GM23338 (cell line): ENCODE data around the gene ITCH. TPM values are rescaled to one million over a fixed set of nuclear protein-coding genes. Genes with fewer than 3 reads are reported as not detected.

ENCODE experiments used
- ATAC-seq: fragments of 200-7000 bp; cut with Tn5 transposase; 3 replicates; pipeline ENCODE4 v1.9.1; 2020
- DNase-seq: peaks from one replicate; pipeline ENCODE4 v3.0.0-alpha.2; 2015; ENCODE audit warnings: low spot score
- H2AFZ ChIP-seq: fragments of 200-600 bp; sonication (generic); 2 replicates; pipeline ENCODE4 v1.8.0; 2016; ENCODE audit warnings: antibody characterized with exemption, mild to moderate bottlenecking, moderate library complexity
- H3F3A ChIP-seq: fragments of 200-600 bp; sonication (generic); replicated peaks from 2 replicates; pipeline ENCODE4 v1.8.0; 2017; ENCODE audit warnings: antibody characterized with exemption, mixed run types, low read depth
- H3K27ac ChIP-seq: fragments of 200-600 bp; sonication (generic); 2 replicates; pipeline ENCODE4 v1.6.1; 2016; ENCODE audit warnings: low read depth
- H3K27me3 ChIP-seq: fragments of 200-600 bp; sonication (generic); 2 replicates; pipeline ENCODE4 v1.8.0; 2016; ENCODE audit warnings: mild to moderate bottlenecking, mixed run types, moderate library complexity; ENCODE audit not compliant: insufficient read depth
- H3K36me3 ChIP-seq: fragments of 200-600 bp; sonication (generic); 2 replicates; pipeline ENCODE4 v1.8.0; 2016; ENCODE audit warnings: mild to moderate bottlenecking; ENCODE audit not compliant: insufficient read depth
- H3K4me1 ChIP-seq: fragments of 200-600 bp; sonication (generic); 2 replicates; pipeline ENCODE4 v1.8.0; 2016; ENCODE audit warnings: mild to moderate bottlenecking, moderate library complexity; ENCODE audit not compliant: insufficient read depth
- H3K4me2 ChIP-seq: fragments of 200-600 bp; sonication (generic); 2 replicates; pipeline ENCODE4 v1.7.1; 2017; ENCODE audit warnings: mixed run types
- H3K4me3 ChIP-seq: fragments of 200-600 bp; sonication (generic); 2 replicates; pipeline ENCODE4 v1.6.1; 2016; ENCODE audit warnings: mixed run types
- H3K79me2 ChIP-seq: fragments of 200-600 bp; sonication (generic); replicated peaks from 2 replicates; pipeline ENCODE4 v1.8.0; 2017; ENCODE audit warnings: mild to moderate bottlenecking; ENCODE audit not compliant: insufficient read depth
- H3K9me2 ChIP-seq: fragments of 200-600 bp; sonication (generic); 2 replicates; pipeline ENCODE4 v1.8.0; 2017; ENCODE audit not compliant: insufficient read depth
- H4K20me1 ChIP-seq: fragments of 200-600 bp; sonication (generic); replicated peaks from 2 replicates; pipeline ENCODE4 v1.8.0; 2017; ENCODE audit warnings: mild to moderate bottlenecking; ENCODE audit not compliant: insufficient read depth
- H3K27ac Mint-ChIP-seq: 2 replicates; pipeline ENCODE4 v1.8.0; 2020; ENCODE audit warnings: inconsistent platforms, mild to moderate bottlenecking, moderate library complexity, mixed read lengths
- H3K27me3 Mint-ChIP-seq: 3 replicates; pipeline ENCODE4 v1.8.0; 2022; ENCODE audit warnings: low read depth, mild to moderate bottlenecking, moderate library complexity, mixed read lengths, inconsistent platforms; ENCODE audit not compliant: insufficient read depth, poor library complexity
- H3K36me3 Mint-ChIP-seq: 3 replicates; pipeline ENCODE4 v1.8.0; 2021; ENCODE audit warnings: low read depth, mild to moderate bottlenecking, inconsistent platforms, moderate library complexity, mixed read lengths
- H3K4me1 Mint-ChIP-seq: 3 replicates; pipeline ENCODE4 v1.8.0; 2020; ENCODE audit warnings: mild to moderate bottlenecking, inconsistent platforms, mixed read lengths
- H3K4me3 Mint-ChIP-seq: 3 replicates; pipeline ENCODE4 v1.8.0; 2021; ENCODE audit warnings: moderate library complexity, mild to moderate bottlenecking, inconsistent platforms, mixed read lengths
- H3K9me3 Mint-ChIP-seq: 3 replicates; pipeline ENCODE4 v1.8.0; 2020; ENCODE audit warnings: moderate library complexity, mild to moderate bottlenecking, inconsistent platforms, mixed read lengths
- CREB1 ChIP-seq: fragments of 250-450 bp; sonication (Bioruptor Pico); IDR thresholded peaks from 2 replicates; pipeline ENCODE4 v1.5.0; 2020; ENCODE audit warnings: low read depth, mild to moderate bottlenecking, moderate library complexity
- EZH2 ChIP-seq: fragments of 200-600 bp; sonication (generic); IDR thresholded peaks from one replicate; pipeline ENCODE4 v1.8.0; 2017; ENCODE audit warnings: antibody characterized with exemption, mild to moderate bottlenecking, low read depth; ENCODE audit not compliant: unreplicated experiment
- EZH2phosphoT487 ChIP-seq: fragments of 200-600 bp; sonication (generic); IDR thresholded peaks from one replicate; pipeline ENCODE4 v1.8.1; 2018; ENCODE audit warnings: antibody characterized with exemption; ENCODE audit not compliant: unreplicated experiment
- JUNB ChIP-seq: IDR thresholded peaks from one replicate; pipeline ENCODE4 v1.6.1; 2016; ENCODE audit warnings: antibody characterized with exemption; ENCODE audit not compliant: unreplicated experiment
- NANOG ChIP-seq: IDR thresholded peaks from 2 replicates; pipeline ENCODE4 v1.6.1; 2016; ENCODE audit warnings: antibody characterized with exemption, borderline replicate concordance
- POLR2AphosphoS5 ChIP-seq: IDR thresholded peaks from 2 replicates; pipeline ENCODE4 v1.6.1; 2016; ENCODE audit warnings: antibody characterized with exemption, low read depth
- STAT1 ChIP-seq: IDR thresholded peaks from one replicate; pipeline ENCODE4 v1.6.1; 2016; ENCODE audit warnings: antibody characterized with exemption; ENCODE audit not compliant: unreplicated experiment
- ZNF114 ChIP-seq: fragments of 250-450 bp; sonication (Bioruptor Pico); IDR thresholded peaks from 2 replicates; pipeline ENCODE4 v1.5.0; 2020; ENCODE audit warnings: mild to moderate bottlenecking, moderate library complexity
- ZNF331 ChIP-seq: fragments of 250-450 bp; sonication (Bioruptor Pico); IDR thresholded peaks from 2 replicates; pipeline ENCODE4 v1.5.0; 2020; ENCODE audit warnings: low read depth, mild to moderate bottlenecking, moderate library complexity
- polyA plus RNA-seq: library from polyadenylated mRNA; unstranded; fragments of >200 nt; fragmentation: Nextera tagmentation; extraction: Ambion mirVana; gene quantifications from 2 replicates; pipeline ENCODE4 v1.2.1, GENCODE V29; 2016
- total RNA-seq: library from RNA; depleted of rRNA; stranded (reverse); fragments of >200 nt; shearing (Covaris generic); gene quantifications from 2 replicates; pipeline ENCODE4 v1.2.3, GENCODE V29; 2014
- TF ChIP-seq, protein P1 (sequence below): IDR thresholded peaks from one replicate; pipeline ENCODE4 v1.6.1; 2018; ENCODE audit warnings: antibody characterized with exemption; ENCODE audit not compliant: unreplicated experiment
- TF ChIP-seq, protein P2 (sequence below), 2 experiments: fragments of 200-600 bp in 1 of 2; sonication (generic) in 1 of 2; conservative IDR thresholded peaks; 2 replicates each; pipeline versions ENCODE4 v1.5.1 to v1.6.1; 2016 to 2017; ENCODE audit warnings: antibody characterized with exemption in 2 of 2, low read depth in 2 of 2, mild to moderate bottlenecking in 2 of 2, moderate library complexity in 1 of 2
- TF ChIP-seq, protein P3 (sequence below): IDR thresholded peaks from 2 replicates; pipeline ENCODE4 v1.6.1; 2016; ENCODE audit warnings: antibody characterized with exemption
- TF ChIP-seq, protein P4 (sequence below): fragments of 250-450 bp; sonication (Bioruptor Pico); IDR thresholded peaks from 2 replicates; pipeline ENCODE4 v1.5.0; 2020; ENCODE audit warnings: mild to moderate bottlenecking, moderate library complexity

Gene ITCH
- total and polyA plus RNA-seq, 2 experiments from 2014 or later: 16.4 to 31.6 TPM

DNA sequence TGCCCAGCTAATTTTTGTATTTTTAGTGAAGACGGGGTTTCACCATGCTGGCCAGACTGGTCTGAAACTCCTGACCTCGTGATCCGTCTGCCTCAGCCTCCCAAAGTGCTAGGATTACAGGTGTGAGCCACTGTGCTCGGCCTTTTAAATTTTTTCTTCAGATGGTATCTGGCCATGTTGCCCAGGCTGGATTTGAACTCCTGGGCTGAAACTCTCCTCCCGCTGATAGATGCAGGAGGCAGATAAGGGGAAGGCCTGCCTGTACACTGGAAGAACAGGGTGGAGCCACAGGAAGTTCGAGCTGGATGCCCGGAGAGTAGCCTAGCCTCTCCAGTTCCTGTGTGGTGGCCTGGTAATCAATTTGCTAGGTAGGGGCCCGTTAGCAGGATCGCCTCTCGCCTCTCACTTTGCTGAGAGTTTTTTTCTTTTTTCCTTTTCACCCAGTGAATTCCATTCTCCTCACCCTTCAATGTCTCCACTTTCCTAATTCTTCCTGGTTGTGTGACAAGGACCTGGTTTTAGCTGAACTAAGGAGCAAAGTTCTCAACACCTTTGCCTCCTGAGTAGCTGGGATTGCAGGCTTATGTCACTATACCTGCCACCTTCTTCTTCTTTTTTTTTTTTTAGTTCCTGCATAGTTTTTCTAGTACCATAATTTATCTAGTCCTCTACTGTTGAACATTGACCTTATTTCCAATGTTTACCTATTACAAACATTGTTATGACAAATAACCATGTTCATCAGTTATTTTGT lies 19.4 kb upstream of the ITCH start:
- Histone ChIP-seq H3F3A (no peaks in the 10 kb centered on the region), H3K4me1 (peaks cover 10% of the 10 kb centered on the region), H3K36me3 (no peaks in the 10 kb centered on the region), H3K27me3 (no peaks in the 10 kb centered on the region), H3K27ac (no peak overlapping the region), H2AFZ (no peak overlapping the region), H3K4me3 (no peak overlapping the region), H3K4me2 (no peak overlapping the region), H3K9me2 (no peaks in the 10 kb centered on the region), H4K20me1 (no peaks in the 10 kb centered on the region), H3K79me2 (no peaks in the 10 kb centered on the region)
- H3K36me3 Mint-ChIP-seq: no peaks in the 10 kb centered on the region
- H3K9me3 Mint-ChIP-seq: no peaks in the 10 kb centered on the region
- no peak overlapping the region for H3K4me3 Mint-ChIP-seq
- H3K4me1 Mint-ChIP-seq: peaks cover 8% of the 10 kb centered on the region
- H3K27me3 Mint-ChIP-seq: no peaks in the 10 kb centered on the region
- H3K27ac Mint-ChIP-seq: no peak overlapping the region
- DNase-seq (no peak), ATAC-seq (no peak; the same call in 2 of the 3 replicates)
- TF ChIP-seq ZNF331 (CRISPR knock-in tag) (no peak), EZH2phosphoT487 (no peak), JUNB (no peak), NANOG (no peak), STAT1 (no peak), POLR2AphosphoS5 (no peak), EZH2 (no peak), ZNF114 (CRISPR knock-in tag) (no peak), CREB1 (CRISPR knock-in tag) (no peak)
- TF ChIP-seq, protein P1, sequence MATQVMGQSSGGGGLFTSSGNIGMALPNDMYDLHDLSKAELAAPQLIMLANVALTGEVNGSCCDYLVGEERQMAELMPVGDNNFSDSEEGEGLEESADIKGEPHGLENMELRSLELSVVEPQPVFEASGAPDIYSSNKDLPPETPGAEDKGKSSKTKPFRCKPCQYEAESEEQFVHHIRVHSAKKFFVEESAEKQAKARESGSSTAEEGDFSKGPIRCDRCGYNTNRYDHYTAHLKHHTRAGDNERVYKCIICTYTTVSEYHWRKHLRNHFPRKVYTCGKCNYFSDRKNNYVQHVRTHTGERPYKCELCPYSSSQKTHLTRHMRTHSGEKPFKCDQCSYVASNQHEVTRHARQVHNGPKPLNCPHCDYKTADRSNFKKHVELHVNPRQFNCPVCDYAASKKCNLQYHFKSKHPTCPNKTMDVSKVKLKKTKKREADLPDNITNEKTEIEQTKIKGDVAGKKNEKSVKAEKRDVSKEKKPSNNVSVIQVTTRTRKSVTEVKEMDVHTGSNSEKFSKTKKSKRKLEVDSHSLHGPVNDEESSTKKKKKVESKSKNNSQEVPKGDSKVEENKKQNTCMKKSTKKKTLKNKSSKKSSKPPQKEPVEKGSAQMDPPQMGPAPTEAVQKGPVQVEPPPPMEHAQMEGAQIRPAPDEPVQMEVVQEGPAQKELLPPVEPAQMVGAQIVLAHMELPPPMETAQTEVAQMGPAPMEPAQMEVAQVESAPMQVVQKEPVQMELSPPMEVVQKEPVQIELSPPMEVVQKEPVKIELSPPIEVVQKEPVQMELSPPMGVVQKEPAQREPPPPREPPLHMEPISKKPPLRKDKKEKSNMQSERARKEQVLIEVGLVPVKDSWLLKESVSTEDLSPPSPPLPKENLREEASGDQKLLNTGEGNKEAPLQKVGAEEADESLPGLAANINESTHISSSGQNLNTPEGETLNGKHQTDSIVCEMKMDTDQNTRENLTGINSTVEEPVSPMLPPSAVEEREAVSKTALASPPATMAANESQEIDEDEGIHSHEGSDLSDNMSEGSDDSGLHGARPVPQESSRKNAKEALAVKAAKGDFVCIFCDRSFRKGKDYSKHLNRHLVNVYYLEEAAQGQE: no peak
- TF ChIP-seq, protein P2, sequence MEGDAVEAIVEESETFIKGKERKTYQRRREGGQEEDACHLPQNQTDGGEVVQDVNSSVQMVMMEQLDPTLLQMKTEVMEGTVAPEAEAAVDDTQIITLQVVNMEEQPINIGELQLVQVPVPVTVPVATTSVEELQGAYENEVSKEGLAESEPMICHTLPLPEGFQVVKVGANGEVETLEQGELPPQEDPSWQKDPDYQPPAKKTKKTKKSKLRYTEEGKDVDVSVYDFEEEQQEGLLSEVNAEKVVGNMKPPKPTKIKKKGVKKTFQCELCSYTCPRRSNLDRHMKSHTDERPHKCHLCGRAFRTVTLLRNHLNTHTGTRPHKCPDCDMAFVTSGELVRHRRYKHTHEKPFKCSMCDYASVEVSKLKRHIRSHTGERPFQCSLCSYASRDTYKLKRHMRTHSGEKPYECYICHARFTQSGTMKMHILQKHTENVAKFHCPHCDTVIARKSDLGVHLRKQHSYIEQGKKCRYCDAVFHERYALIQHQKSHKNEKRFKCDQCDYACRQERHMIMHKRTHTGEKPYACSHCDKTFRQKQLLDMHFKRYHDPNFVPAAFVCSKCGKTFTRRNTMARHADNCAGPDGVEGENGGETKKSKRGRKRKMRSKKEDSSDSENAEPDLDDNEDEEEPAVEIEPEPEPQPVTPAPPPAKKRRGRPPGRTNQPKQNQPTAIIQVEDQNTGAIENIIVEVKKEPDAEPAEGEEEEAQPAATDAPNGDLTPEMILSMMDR (conservative IDR thresholded peaks at IDR 0.05; ENCODE audit: low read depth in 2 of 2): no peak
- TF ChIP-seq, protein P3, sequence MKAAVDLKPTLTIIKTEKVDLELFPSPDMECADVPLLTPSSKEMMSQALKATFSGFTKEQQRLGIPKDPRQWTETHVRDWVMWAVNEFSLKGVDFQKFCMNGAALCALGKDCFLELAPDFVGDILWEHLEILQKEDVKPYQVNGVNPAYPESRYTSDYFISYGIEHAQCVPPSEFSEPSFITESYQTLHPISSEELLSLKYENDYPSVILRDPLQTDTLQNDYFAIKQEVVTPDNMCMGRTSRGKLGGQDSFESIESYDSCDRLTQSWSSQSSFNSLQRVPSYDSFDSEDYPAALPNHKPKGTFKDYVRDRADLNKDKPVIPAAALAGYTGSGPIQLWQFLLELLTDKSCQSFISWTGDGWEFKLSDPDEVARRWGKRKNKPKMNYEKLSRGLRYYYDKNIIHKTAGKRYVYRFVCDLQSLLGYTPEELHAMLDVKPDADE: no peak
- TF ChIP-seq, protein P4, sequence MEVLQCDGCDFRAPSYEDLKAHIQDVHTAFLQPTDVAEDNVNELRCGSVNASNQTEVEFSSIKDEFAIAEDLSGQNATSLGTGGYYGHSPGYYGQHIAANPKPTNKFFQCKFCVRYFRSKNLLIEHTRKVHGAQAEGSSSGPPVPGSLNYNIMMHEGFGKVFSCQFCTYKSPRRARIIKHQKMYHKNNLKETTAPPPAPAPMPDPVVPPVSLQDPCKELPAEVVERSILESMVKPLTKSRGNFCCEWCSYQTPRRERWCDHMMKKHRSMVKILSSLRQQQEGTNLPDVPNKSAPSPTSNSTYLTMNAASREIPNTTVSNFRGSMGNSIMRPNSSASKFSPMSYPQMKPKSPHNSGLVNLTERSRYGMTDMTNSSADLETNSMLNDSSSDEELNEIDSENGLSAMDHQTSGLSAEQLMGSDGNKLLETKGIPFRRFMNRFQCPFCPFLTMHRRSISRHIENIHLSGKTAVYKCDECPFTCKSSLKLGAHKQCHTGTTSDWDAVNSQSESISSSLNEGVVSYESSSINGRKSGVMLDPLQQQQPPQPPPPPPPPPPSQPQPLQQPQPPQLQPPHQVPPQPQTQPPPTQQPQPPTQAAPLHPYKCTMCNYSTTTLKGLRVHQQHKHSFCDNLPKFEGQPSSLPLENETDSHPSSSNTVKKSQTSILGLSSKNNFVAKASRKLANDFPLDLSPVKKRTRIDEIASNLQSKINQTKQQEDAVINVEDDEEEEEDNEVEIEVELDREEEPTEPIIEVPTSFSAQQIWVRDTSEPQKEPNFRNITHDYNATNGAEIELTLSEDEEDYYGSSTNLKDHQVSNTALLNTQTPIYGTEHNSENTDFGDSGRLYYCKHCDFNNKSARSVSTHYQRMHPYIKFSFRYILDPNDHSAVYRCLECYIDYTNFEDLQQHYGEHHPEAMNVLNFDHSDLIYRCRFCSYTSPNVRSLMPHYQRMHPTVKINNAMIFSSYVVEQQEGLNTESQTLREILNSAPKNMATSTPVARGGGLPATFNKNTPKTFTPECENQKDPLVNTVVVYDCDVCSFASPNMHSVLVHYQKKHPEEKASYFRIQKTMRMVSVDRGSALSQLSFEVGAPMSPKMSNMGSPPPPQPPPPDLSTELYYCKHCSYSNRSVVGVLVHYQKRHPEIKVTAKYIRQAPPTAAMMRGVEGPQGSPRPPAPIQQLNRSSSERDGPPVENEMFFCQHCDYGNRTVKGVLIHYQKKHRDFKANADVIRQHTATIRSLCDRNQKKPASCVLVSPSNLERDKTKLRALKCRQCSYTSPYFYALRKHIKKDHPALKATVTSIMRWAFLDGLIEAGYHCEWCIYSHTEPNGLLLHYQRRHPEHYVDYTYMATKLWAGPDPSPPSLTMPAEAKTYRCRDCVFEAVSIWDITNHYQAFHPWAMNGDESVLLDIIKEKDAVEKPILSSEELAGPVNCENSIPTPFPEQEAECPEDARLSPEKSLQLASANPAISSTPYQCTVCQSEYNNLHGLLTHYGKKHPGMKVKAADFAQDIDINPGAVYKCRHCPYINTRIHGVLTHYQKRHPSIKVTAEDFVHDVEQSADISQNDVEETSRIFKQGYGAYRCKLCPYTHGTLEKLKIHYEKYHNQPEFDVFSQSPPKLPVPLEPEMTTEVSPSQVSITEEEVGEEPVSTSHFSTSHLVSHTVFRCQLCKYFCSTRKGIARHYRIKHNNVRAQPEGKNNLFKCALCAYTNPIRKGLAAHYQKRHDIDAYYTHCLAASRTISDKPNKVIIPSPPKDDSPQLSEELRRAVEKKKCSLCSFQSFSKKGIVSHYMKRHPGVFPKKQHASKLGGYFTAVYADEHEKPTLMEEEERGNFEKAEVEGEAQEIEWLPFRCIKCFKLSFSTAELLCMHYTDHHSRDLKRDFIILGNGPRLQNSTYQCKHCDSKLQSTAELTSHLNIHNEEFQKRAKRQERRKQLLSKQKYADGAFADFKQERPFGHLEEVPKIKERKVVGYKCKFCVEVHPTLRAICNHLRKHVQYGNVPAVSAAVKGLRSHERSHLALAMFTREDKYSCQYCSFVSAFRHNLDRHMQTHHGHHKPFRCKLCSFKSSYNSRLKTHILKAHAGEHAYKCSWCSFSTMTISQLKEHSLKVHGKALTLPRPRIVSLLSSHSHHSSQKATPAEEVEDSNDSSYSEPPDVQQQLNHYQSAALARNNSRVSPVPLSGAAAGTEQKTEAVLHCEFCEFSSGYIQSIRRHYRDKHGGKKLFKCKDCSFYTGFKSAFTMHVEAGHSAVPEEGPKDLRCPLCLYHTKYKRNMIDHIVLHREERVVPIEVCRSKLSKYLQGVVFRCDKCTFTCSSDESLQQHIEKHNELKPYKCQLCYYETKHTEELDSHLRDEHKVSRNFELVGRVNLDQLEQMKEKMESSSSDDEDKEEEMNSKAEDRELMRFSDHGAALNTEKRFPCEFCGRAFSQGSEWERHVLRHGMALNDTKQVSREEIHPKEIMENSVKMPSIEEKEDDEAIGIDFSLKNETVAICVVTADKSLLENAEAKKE: no peak
